GM21619 (cell line): ENCODE measurements around the gene WNT7B.

ENCODE experiments used
- ATAC-seq: cut with Tn5 transposase; IDR thresholded peaks from one replicate; pipeline ENCODE4 v1.9.1; 2021; ENCODE audit not compliant: unreplicated experiment

Gene WNT7B

GRCh38 chr22:45879552-45879949 is 97.4 kb downstream of the WNT7B start:
- no peak for ATAC-seq

GRCh38 chr22:45878901-45879551 is 97.9 kb downstream of the WNT7B start:
- ATAC-seq: no peak

DNA sequence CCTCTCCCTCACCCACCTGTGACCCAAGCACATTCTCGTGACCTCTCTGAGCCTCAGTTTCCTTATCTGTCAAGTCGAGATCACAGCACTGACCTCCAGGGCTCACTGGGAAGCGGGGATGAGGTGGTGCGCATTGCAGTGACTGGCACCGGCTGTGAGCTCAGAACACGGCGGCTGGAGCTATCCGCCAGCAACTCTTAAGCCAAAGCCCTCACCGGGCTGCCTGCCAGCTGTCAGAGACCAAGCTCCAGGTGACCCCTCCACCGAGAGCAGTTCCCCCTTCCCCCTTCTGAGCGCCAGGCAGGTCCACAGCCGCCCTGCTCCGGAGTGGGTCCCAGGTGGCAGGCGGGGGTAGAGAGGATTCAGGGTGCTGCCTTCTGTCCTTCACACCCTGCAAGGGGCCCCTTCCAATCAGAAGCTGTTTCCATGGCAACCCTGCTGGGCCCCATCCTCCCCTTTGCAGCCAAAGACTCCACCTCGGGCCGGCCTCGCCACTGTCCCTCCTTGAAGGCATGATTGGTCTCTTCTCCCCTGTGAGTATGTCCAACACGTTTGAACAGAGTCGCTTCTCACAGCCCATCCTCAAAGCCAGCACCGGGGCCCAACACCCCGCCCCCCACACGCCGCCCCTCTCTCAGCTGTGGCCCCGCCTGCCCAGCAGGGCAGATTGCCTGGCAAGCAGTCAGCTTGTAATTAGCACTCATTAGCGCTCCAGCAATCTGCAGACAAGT is 98.7 kb downstream of the WNT7B start:
- no peak for ATAC-seq

- ATAC-seq: no peak
Measured at GRCh38 chr22:45877651-45878050, 99.3 kb downstream of the WNT7B start.

GRCh38 chr22:45877036-45877380 is 100.0 kb downstream of the WNT7B start:
- ATAC-seq: no peak

DNA sequence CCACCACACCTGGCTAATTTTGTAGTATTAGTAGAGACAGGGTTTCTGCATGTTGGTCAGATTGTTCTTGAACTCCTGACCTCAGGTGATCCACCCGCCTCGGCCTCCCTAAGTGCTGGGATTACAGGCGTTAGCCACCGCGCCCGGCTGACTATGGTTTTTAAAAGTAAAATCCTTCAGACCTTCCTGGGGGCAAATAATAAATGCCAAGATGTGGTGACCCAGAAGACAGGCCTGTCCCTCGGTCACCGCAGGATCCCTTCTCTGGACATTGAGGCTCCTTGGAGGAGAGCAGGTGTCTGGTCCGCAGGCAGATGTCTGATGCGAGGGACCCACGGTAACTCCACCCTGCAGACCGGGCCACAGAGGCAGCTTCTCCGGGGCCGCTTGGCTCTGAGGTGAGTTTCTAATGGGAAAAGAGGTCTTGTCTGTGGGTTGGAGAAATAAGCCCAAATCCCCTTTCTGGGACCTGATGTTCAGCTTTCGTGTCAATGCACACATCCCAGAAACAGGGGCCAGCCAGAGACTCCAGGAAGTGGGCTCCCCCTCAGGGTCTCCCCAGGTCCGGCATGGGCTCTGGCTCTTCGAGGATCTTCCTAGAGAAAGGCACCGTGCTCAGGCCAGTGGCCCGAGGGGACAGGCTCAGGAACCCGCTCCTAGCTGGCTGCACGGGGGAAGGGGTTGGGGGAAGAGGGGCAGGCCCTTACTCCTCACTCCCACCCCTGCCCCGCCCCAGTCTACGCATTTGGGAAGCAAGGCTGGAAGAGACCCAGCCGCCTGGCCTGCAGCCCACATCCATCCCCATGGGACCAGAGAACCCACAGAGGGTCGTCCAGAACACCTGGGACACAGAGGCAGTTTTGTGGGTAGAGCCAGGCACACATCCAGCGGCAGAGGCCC is 100.6 kb downstream of the WNT7B start:
- no peak for ATAC-seq

GRCh38 chr22:45872659-45873263 is 104.2 kb downstream of the WNT7B start:
- no peak for ATAC-seq

GRCh38 chr22:45871721-45872120 is 105.2 kb downstream of the WNT7B start:
- ATAC-seq: no peak
